Measurements from ENCODE around the gene MAST4.

Gene MAST4

DNA sequence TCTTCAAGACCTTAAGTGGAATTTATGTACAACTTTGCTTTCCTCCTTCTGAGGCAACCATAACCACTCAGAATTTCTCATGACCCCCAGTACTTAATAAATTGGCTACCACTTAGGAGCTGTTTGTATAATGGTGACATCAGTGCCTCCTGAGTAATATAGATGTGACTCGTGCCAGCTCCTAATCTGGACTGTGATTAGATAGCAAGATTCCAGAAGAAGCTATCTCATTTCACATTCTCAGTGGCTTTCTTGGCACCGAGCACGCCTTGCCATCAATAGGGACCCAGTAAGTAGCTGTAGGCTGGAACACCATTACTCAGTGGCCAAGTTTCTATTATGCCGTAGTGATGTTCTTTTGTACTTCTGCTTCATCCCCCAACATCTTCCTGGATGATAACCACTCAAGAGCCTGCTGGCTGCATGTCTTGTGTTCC, 371.7 kb downstream of the MAST4 start:
- Histone ChIP-seq H3K4me1 (no peaks in the 10 kb centered on the region), H4K20me1 (no peaks in the 10 kb centered on the region), H3K9me3 (replicated peaks in 1 of 11) (no peaks in the 10 kb centered on the region), H3K36me3 (no peaks in the 10 kb centered on the region), H3K27me3 (no peaks in the 10 kb centered on the region), H3K27ac (no peak overlapping the region), H3K4me2 (no peak overlapping the region), H3K4me3 (no peak overlapping the region), H3K9ac (no peak overlapping the region)
- no peak for TF ChIP-seq Cebpa-rat (IDR thresholded peaks at IDR 0.05)

- no peaks in the 10 kb centered on the region for H4K20me1 ChIP-seq
- H3K36me3 ChIP-seq = no peaks in the 10 kb centered on the region
- no peak for TF ChIP-seq Cebpa-rat (IDR thresholded peaks at IDR 0.05)
- H3K4me1 ChIP-seq = no peaks in the 10 kb centered on the region
- no peaks in the 10 kb centered on the region for H3K27me3 ChIP-seq
- H3K9me3 ChIP-seq (replicated peaks in 1 of 11) = no peaks in the 10 kb centered on the region
- H3K4me3 ChIP-seq = no peak overlapping the region
- no peak overlapping the region for H3K9ac ChIP-seq
- H3K27ac ChIP-seq = no peak overlapping the region
- no peak overlapping the region for H3K4me2 ChIP-seq
Observed at GRCh38 chr5:66969484-66969883, 373.3 kb downstream of the MAST4 start.

DNA sequence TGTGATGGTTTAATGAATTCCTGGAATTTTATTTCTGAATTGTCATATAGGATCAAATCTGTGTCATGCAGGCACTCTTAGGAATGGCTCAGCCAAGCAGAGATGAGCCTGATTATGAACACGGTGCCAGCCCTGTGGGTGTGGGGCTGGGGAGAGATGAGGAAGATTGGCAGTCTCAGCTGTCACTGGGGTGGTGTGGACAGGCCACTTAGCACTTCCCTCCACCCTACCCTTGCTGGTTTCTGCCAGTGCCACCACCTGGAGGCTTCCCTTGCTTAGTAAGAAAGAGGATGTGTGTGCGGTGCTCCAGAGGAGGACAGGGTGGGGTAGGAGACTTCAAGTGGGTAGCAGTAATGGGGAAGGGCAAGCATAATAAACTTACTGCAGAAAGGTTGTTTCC, 373.8 kb downstream of the MAST4 start:
- no peak for TF ChIP-seq Cebpa-rat (IDR thresholded peaks at IDR 0.05)
- Histone ChIP-seq H3K4me2 (no peak overlapping the region), H3K4me3 (no peak overlapping the region)

DNA sequence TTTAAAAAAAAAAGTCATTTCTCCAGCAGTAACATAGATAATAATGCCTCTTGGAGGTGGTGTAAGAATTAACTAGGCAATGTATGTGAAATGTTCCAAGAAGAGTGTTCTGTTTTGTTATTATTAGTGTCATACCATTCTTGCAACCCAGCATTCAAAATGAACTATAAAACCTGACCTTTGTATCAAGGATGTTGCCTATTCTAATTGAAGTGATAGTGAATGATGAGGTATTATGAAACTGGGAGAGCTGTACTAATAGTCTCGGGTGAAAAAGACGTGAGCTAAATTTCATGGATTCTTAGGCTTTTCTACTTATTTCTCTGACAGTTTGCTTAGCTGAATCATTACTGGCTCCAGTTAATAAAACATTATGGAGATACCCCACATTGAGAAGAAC, 375.8 kb downstream of the MAST4 start:
- Histone ChIP-seq H3K4me3 (no peak overlapping the region), H3K4me2 (no peak overlapping the region), H3K9ac (no peak overlapping the region), H3K27me3 (no peaks in the 10 kb centered on the region), H3K4me1 (no peaks in the 10 kb centered on the region), H4K20me1 (no peaks in the 10 kb centered on the region), H3K27ac (no peak overlapping the region), H3K9me3 (replicated peaks in 1 of 11) (no peaks in the 10 kb centered on the region), H3K36me3 (no peaks in the 10 kb centered on the region)
- no peak for TF ChIP-seq Cebpa-rat (IDR thresholded peaks at IDR 0.05)

More for the DNA sequence above, 373.8 kb downstream of the MAST4 start:
- no peak overlapping the region for H3K27ac ChIP-seq
- no peak overlapping the region for H3K9ac ChIP-seq
- no peaks in the 10 kb centered on the region for H3K4me1 ChIP-seq
- no peaks in the 10 kb centered on the region for H3K36me3 ChIP-seq
- H3K27me3 ChIP-seq = no peaks in the 10 kb centered on the region
- no peaks in the 10 kb centered on the region for H3K9me3 ChIP-seq (replicated peaks in 1 of 11)
- no peaks in the 10 kb centered on the region for H4K20me1 ChIP-seq

GRCh38 chr5:66974256-66974655, 378.1 kb downstream of the MAST4 start:
- H3K9me3 ChIP-seq (replicated peaks in 1 of 11) = no peaks in the 10 kb centered on the region
- H3K4me1 ChIP-seq = no peaks in the 10 kb centered on the region
- no peak overlapping the region for H3K4me3 ChIP-seq
- no peak for TF ChIP-seq Cebpa-rat (IDR thresholded peaks at IDR 0.05)
- no peak overlapping the region for H3K4me2 ChIP-seq
- H4K20me1 ChIP-seq = no peaks in the 10 kb centered on the region
- H3K36me3 ChIP-seq = no peaks in the 10 kb centered on the region
- no peak overlapping the region for H3K27ac ChIP-seq
- H3K27me3 ChIP-seq = no peaks in the 10 kb centered on the region
- no peak overlapping the region for H3K9ac ChIP-seq

DNA sequence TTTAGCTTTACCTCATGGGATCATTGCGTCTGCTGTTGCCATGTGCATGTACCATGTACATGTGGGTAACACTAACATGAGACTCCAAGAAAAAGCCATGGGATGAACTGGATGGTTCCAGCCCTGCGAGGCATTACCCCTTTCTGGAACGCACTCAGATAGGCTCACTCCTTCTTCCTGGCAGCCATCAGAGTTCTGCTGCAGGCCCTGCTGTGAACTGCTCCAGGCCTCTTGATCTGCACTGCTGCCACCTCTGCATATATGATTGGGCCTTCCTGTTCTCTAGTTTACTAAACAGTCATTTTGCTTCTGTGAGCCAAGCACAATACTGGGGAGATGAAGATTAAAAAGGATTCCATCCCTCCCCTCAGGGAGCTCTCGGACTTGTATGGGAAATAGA, 379.9 kb downstream of the MAST4 start:
- Histone ChIP-seq H3K4me1 (no peaks in the 10 kb centered on the region), H3K36me3 (no peaks in the 10 kb centered on the region), H3K9ac (no peak overlapping the region), H3K4me2 (no peak overlapping the region), H3K27me3 (no peaks in the 10 kb centered on the region), H3K4me3 (no peak overlapping the region), H4K20me1 (no peaks in the 10 kb centered on the region), H3K9me3 (replicated peaks in 1 of 11) (no peaks in the 10 kb centered on the region), H3K27ac (no peak overlapping the region)
- no peak for TF ChIP-seq Cebpa-rat (IDR thresholded peaks at IDR 0.05)

DNA sequence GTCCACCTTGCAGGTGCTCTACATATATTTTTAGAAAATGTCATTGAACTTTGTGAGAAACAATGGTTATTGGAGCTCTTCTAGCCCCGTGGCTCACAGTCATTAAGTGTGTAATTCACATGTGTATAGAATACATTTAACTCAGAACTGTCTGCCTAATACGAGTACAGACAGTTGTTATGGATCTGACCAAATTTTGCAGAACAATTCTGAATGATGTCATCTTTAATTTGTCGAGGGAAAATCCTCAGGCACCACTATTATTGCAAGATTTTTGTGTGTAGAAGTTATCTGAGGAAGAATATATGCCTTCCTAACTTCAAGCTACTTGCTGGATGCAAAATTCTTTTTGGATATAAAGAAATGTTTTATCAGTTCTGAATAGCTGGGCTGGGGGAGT, 383.5 kb downstream of the MAST4 start:
- TF ChIP-seq Cebpa-rat (IDR thresholded peaks at IDR 0.05) = no peak
- Histone ChIP-seq H3K4me2 (no peak overlapping the region), H3K4me1 (no peaks in the 10 kb centered on the region)

GRCh38 chr5:66981266-66982055, 385.3 kb downstream of the MAST4 start:
- H4K20me1 ChIP-seq = no peaks in the 10 kb centered on the region
- no peaks in the 10 kb centered on the region for H3K9me3 ChIP-seq (replicated peaks in 1 of 11)
- no peak overlapping the region for H3K27ac ChIP-seq
- H3K4me1 ChIP-seq = peaks cover 0 to 8% (median under 1%) of the 10 kb centered on the region in 10 experiments; a peak in 8 of 20 replicates
- no peaks in the 10 kb centered on the region for H3K36me3 ChIP-seq
- H3K4me2 ChIP-seq = no peak overlapping the region
- H3K27me3 ChIP-seq = no peaks in the 10 kb centered on the region
- no peak overlapping the region for H3K9ac ChIP-seq
- H3K4me3 ChIP-seq = no peak overlapping the region
- no peak for TF ChIP-seq Cebpa-rat (IDR thresholded peaks at IDR 0.05)

More for the DNA sequence above, 383.5 kb downstream of the MAST4 start:
- Histone ChIP-seq H3K9me3 (replicated peaks in 1 of 11) (no peaks in the 10 kb centered on the region), H4K20me1 (no peaks in the 10 kb centered on the region), H3K27me3 (no peaks in the 10 kb centered on the region), H3K36me3 (no peaks in the 10 kb centered on the region), H3K4me3 (no peak overlapping the region), H3K9ac (no peak overlapping the region), H3K27ac (no peak overlapping the region)

DNA sequence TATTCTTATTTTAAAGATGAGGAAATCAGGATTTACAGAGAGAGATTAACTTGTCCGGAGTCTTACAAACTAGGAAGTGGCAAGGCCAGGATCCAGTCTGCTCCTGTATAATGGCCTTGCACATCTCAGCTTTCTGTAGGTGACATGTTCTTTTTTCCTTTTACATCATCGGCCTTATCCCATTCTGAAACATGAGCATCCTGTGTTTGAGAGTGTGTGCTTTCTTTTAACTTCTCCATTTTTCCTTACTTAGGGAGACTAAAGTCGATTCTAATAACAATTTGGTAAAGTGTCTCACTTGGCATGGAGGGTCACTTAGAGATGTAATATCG, 385.8 kb downstream of the MAST4 start:
- Histone ChIP-seq H3K4me2 (no peak overlapping the region), H3K36me3 (no peaks in the 10 kb centered on the region), H3K27me3 (no peaks in the 10 kb centered on the region), H3K4me1 (peaks cover 0 to 12% (median 3%) of the 10 kb centered on the region in 10 experiments; a peak in 9 of 20 replicates), H4K20me1 (no peaks in the 10 kb centered on the region), H3K4me3 (no peak overlapping the region), H3K9me3 (replicated peaks in 1 of 11) (no peaks in the 10 kb centered on the region), H3K27ac (no peak overlapping the region), H3K9ac (no peak overlapping the region)
- TF ChIP-seq Cebpa-rat (IDR thresholded peaks at IDR 0.05) = no peak

- H3K4me1 ChIP-seq = peaks cover 0 to 12% (median 3%) of the 10 kb centered on the region in 10 experiments; a peak in 9 of 20 replicates
- no peaks in the 10 kb centered on the region for H3K27me3 ChIP-seq
- no peak overlapping the region for H3K9ac ChIP-seq
- H3K27ac ChIP-seq = no peak overlapping the region
- H3K36me3 ChIP-seq = no peaks in the 10 kb centered on the region
- H4K20me1 ChIP-seq = no peaks in the 10 kb centered on the region
- H3K4me3 ChIP-seq = no peak overlapping the region
- no peaks in the 10 kb centered on the region for H3K9me3 ChIP-seq (replicated peaks in 1 of 11)
- TF ChIP-seq Cebpa-rat (IDR thresholded peaks at IDR 0.05) = no peak
- no peak overlapping the region for H3K4me2 ChIP-seq
Observed at GRCh38 chr5:66982470-66982869, 386.3 kb downstream of the MAST4 start.

Data from BLaER1 treated with 17β-estradiol and CSF1 and Interleukin-3, amounts not matched to agents 10 nM and 100 nM (cell line).